Vagina (tissue), 2 donors: ENCODE results near the gene TMEM273.

Experiments
- CTCF ChIP-seq, 3 experiments: fragments of 450-650 bp in 2 of 3; fragments of 200-600 bp in 1 of 3; sonication (generic) in 1 of 3; IDR thresholded peaks; one replicate each; pipeline ENCODE4 v1.5.1; 2017 to 2019; ENCODE audit warnings: antibody characterized with exemption in 3 of 3, mild to moderate bottlenecking in 2 of 3, moderate library complexity in 2 of 3
- POLR2A ChIP-seq, 2 donors: fragments of 450-650 bp; IDR thresholded peaks; one replicate each; pipeline ENCODE4 v1.6.1; 2017; ENCODE audit warnings: antibody characterized with exemption in 2 of 2, mild to moderate bottlenecking in 2 of 2, moderate library complexity in 2 of 2

GRCh38 chr10:49183596-49184542 lies 4.3 kb downstream of the TMEM273 start:
- TF ChIP-seq CTCF (IDR thresholded peaks at IDR 0.05): no peak
- no peak for TF ChIP-seq POLR2A (IDR thresholded peaks at IDR 0.05)
